Activated CD8-positive, alpha-beta memory T cell treated with anti-CD3 and anti-CD28 coated beads, Interleukin-2, amount 10 ng/mL, durations not matched to agents 7 days and 5 days (primary cell): ENCODE data around the gene KCNK5. TPM values are rescaled to one million over a fixed set of nuclear protein-coding genes. Genes with fewer than 3 reads are reported as not detected.

Source experiments
- ATAC-seq: fragments of 150-1000 bp; cut with Tn5 transposase; one replicate; pipeline ENCODE4 v1.10.0; 2021; ENCODE audit warnings: moderate library complexity
- CTCF ChIA-PET: fragments of 350-600 bp; sonication (Branson Sonifier 250); formaldehyde crosslinking; loops from one replicate; lab custom pipeline; 2021; ENCODE audit warnings: antibody characterized with exemption; lab: Charles Lee
- DNase-seq: peaks from one replicate; pipeline ENCODE4 v3.0.0-alpha.2; 2020
- H3K27ac Mint-ChIP-seq: one replicate; pipeline ENCODE4 v1.8.0; 2021; ENCODE audit warnings: mild to moderate bottlenecking, mixed read lengths
- H3K27me3 Mint-ChIP-seq: one replicate; pipeline ENCODE4 v1.8.0; 2021; ENCODE audit warnings: mixed read lengths
- H3K36me3 Mint-ChIP-seq: one replicate; pipeline ENCODE4 v1.8.0; 2021; ENCODE audit warnings: mild to moderate bottlenecking, mixed read lengths
- H3K4me1 Mint-ChIP-seq: one replicate; pipeline ENCODE4 v1.8.0; 2021; ENCODE audit warnings: mixed read lengths
- H3K4me3 Mint-ChIP-seq: one replicate; pipeline ENCODE4 v1.8.0; 2021; ENCODE audit warnings: mild to moderate bottlenecking, moderate library complexity, mixed read lengths
- H3K9me3 Mint-ChIP-seq: one replicate; pipeline ENCODE4 v1.8.0; 2022; ENCODE audit warnings: low read depth, mixed read lengths
- total RNA-seq, 2 experiments: library from RNA; stranded (reverse); gene quantifications; one replicate each; pipeline ENCODE4 v1.2.3, GENCODE V29; 2021

KCNK5 gene
- total RNA-seq, 2 experiments from 2014 or later: 19.1 to 30.8 TPM

GRCh38 chr6:39260953-39261352 is 31.7 kb upstream of the KCNK5 start:
- H3K4me3 Mint-ChIP-seq: no peak overlapping the region
- H3K4me1 Mint-ChIP-seq: peaks cover 15% of the 10 kb centered on the region
- H3K27me3 Mint-ChIP-seq: peaks cover 6% of the 10 kb centered on the region
- no peaks in the 10 kb centered on the region for H3K36me3 Mint-ChIP-seq
- ATAC-seq (no peak), DNase-seq (no peak)
- H3K27ac Mint-ChIP-seq: no peak overlapping the region
- no peaks in the 10 kb centered on the region for H3K9me3 Mint-ChIP-seq
- CTCF ChIA-PET: interaction anchor here (1.5 kb wide), 1 partner anchor 42 kb away, joined by 4 read pairs; no protein-coding TSS in a partner anchor

GRCh38 chr6:39260456-39260855 is 31.2 kb upstream of the KCNK5 start:
- peaks cover 6% of the 10 kb centered on the region for H3K27me3 Mint-ChIP-seq
- H3K27ac Mint-ChIP-seq: no peak overlapping the region
- ATAC-seq: no peak
- no peak for DNase-seq
- CTCF ChIA-PET: interaction anchor here (1.5 kb wide), 1 partner anchor 42 kb away, joined by 4 read pairs; no protein-coding TSS in a partner anchor
- H3K9me3 Mint-ChIP-seq: no peaks in the 10 kb centered on the region
- no peak overlapping the region for H3K4me3 Mint-ChIP-seq
- no peaks in the 10 kb centered on the region for H3K36me3 Mint-ChIP-seq
- H3K4me1 Mint-ChIP-seq: peaks cover 15% of the 10 kb centered on the region

- CTCF ChIA-PET: interaction anchor here (1.4 kb wide), 2 partner anchors 11 to 46 kb away, joined by 3 to 4 read pairs; no protein-coding TSS in a partner anchor
- no peak overlapping the region for H3K4me3 Mint-ChIP-seq
- peak; percentile 27 for ATAC-seq
- no peak for DNase-seq
- no peak overlapping the region for H3K27ac Mint-ChIP-seq
- H3K36me3 Mint-ChIP-seq: no peaks in the 10 kb centered on the region
- H3K4me1 Mint-ChIP-seq: peaks cover 14% of the 10 kb centered on the region
- H3K27me3 Mint-ChIP-seq: peaks cover 17% of the 10 kb centered on the region
- H3K9me3 Mint-ChIP-seq: no peaks in the 10 kb centered on the region
Observed at GRCh38 chr6:39256294-39256940, 27.1 kb upstream of the KCNK5 start.

- CTCF ChIA-PET: interaction anchor here (0.7 to 1.0 kb wide), 3 partner anchors 9 to 383 kb away, joined by 3 read pairs; no protein-coding TSS in a partner anchor
- Mint-ChIP-seq H3K9me3 (no peaks in the 10 kb centered on the region), H3K36me3 (no peaks in the 10 kb centered on the region), H3K4me1 (peaks cover 12% of the 10 kb centered on the region), H3K4me3 (no peak overlapping the region), H3K27ac (peak overlapping the region; percentile 7), H3K27me3 (peaks cover 17% of the 10 kb centered on the region)
- ATAC-seq (peak; percentile 23), DNase-seq (no peak)
Observed at GRCh38 chr6:39254999-39255535, 25.8 kb upstream of the KCNK5 start.

- peaks cover 15% of the 10 kb centered on the region for H3K27me3 Mint-ChIP-seq
- no peak overlapping the region for H3K4me3 Mint-ChIP-seq
- no peak for ATAC-seq
- H3K4me1 Mint-ChIP-seq: peaks cover 22% of the 10 kb centered on the region
- CTCF ChIA-PET: no interaction called here
- H3K27ac Mint-ChIP-seq: no peak overlapping the region
- no peaks in the 10 kb centered on the region for H3K9me3 Mint-ChIP-seq
- H3K36me3 Mint-ChIP-seq: no peaks in the 10 kb centered on the region
- no peak for DNase-seq
Observed at GRCh38 chr6:39251406-39251805, 22.1 kb upstream of the KCNK5 start.

- no peak overlapping the region for H3K4me3 Mint-ChIP-seq
- peaks cover 14% of the 10 kb centered on the region for H3K27me3 Mint-ChIP-seq
- H3K27ac Mint-ChIP-seq: no peak overlapping the region
- CTCF ChIA-PET: no interaction called here
- no peak for ATAC-seq
- no peak for DNase-seq
- peaks cover 19% of the 10 kb centered on the region for H3K4me1 Mint-ChIP-seq
- H3K36me3 Mint-ChIP-seq: no peaks in the 10 kb centered on the region
- H3K9me3 Mint-ChIP-seq: no peaks in the 10 kb centered on the region
Observed at GRCh38 chr6:39250507-39250906, 21.2 kb upstream of the KCNK5 start.

- peaks cover 14% of the 10 kb centered on the region for H3K27me3 Mint-ChIP-seq
- peaks cover 12% of the 10 kb centered on the region for H3K4me1 Mint-ChIP-seq
- CTCF ChIA-PET: no interaction called here
- H3K4me3 Mint-ChIP-seq: no peak overlapping the region
- no peaks in the 10 kb centered on the region for H3K36me3 Mint-ChIP-seq
- H3K9me3 Mint-ChIP-seq: no peaks in the 10 kb centered on the region
- ATAC-seq (no peak), DNase-seq (no peak)
- H3K27ac Mint-ChIP-seq: no peak overlapping the region
Observed at GRCh38 chr6:39249278-39249677, 20.0 kb upstream of the KCNK5 start.

- H3K27ac Mint-ChIP-seq: no peak overlapping the region
- DNase-seq (no peak), ATAC-seq (no peak)
- H3K27me3 Mint-ChIP-seq: peaks cover 6% of the 10 kb centered on the region
- H3K36me3 Mint-ChIP-seq: no peaks in the 10 kb centered on the region
- CTCF ChIA-PET: interaction anchor here (1.2 kb wide), 1 partner anchor 55 kb away, joined by 3 read pairs; no protein-coding TSS in a partner anchor
- H3K4me1 Mint-ChIP-seq: peaks cover 12% of the 10 kb centered on the region
- no peaks in the 10 kb centered on the region for H3K9me3 Mint-ChIP-seq
- no peak overlapping the region for H3K4me3 Mint-ChIP-seq
Observed at GRCh38 chr6:39247667-39248194, 18.5 kb upstream of the KCNK5 start.

GRCh38 chr6:39243809-39244208 is 14.5 kb upstream of the KCNK5 start:
- ATAC-seq (no peak), DNase-seq (no peak)
- Mint-ChIP-seq H3K9me3 (no peaks in the 10 kb centered on the region), H3K27me3 (no peaks in the 10 kb centered on the region), H3K36me3 (no peaks in the 10 kb centered on the region), H3K27ac (no peak overlapping the region), H3K4me3 (no peak overlapping the region), H3K4me1 (peaks cover 12% of the 10 kb centered on the region)
- CTCF ChIA-PET: interaction anchor here (1.2 to 1.3 kb wide), 2 partner anchors 25 to 54 kb away, joined by 3 read pairs; no protein-coding TSS in a partner anchor

GRCh38 chr6:39240155-39240757 is 11.0 kb upstream of the KCNK5 start:
- ATAC-seq (no peak), DNase-seq (no peak)
- Mint-ChIP-seq H3K4me1 (peaks cover 4% of the 10 kb centered on the region), H3K4me3 (no peak overlapping the region), H3K9me3 (no peaks in the 10 kb centered on the region), H3K27ac (no peak overlapping the region), H3K27me3 (peaks cover 5% of the 10 kb centered on the region), H3K36me3 (no peaks in the 10 kb centered on the region)
- CTCF ChIA-PET: interaction anchor here (0.8 kb wide), 1 partner anchor 63 kb away, joined by 3 read pairs; no protein-coding TSS in a partner anchor

- CTCF ChIA-PET: interaction anchor here (0.8 kb wide), 1 partner anchor 63 kb away, joined by 3 read pairs; no protein-coding TSS in a partner anchor
- no peaks in the 10 kb centered on the region for H3K36me3 Mint-ChIP-seq
- H3K4me3 Mint-ChIP-seq: no peak overlapping the region
- H3K9me3 Mint-ChIP-seq: no peaks in the 10 kb centered on the region
- H3K4me1 Mint-ChIP-seq: peaks cover 4% of the 10 kb centered on the region
- no peak for DNase-seq
- no peak for ATAC-seq
- H3K27me3 Mint-ChIP-seq: peaks cover 5% of the 10 kb centered on the region
- H3K27ac Mint-ChIP-seq: no peak overlapping the region
Observed at GRCh38 chr6:39239527-39240154, 10.4 kb upstream of the KCNK5 start.

GRCh38 chr6:39236742-39237141 is 7.5 kb upstream of the KCNK5 start:
- Mint-ChIP-seq H3K36me3 (no peaks in the 10 kb centered on the region), H3K4me1 (peaks cover 4% of the 10 kb centered on the region), H3K4me3 (no peak overlapping the region), H3K9me3 (no peaks in the 10 kb centered on the region), H3K27me3 (peaks cover 5% of the 10 kb centered on the region), H3K27ac (no peak overlapping the region)
- DNase-seq (no peak), ATAC-seq (no peak)
- CTCF ChIA-PET: interaction anchor here (1.3 kb wide), 1 partner anchor 12 kb away, joined by 4 read pairs; no protein-coding TSS in a partner anchor

GRCh38 chr6:39233333-39233732 is 4.1 kb upstream of the KCNK5 start:
- Mint-ChIP-seq H3K27ac (no peak overlapping the region), H3K4me1 (peaks cover 10% of the 10 kb centered on the region), H3K36me3 (no peaks in the 10 kb centered on the region), H3K9me3 (no peaks in the 10 kb centered on the region), H3K4me3 (no peak overlapping the region), H3K27me3 (peaks cover 5% of the 10 kb centered on the region)
- CTCF ChIA-PET: interaction anchor here (0.7 to 2.0 kb wide), 2 partner anchors 70 to 145 kb away, joined by 3 to 7 read pairs; no protein-coding TSS in a partner anchor
- ATAC-seq (no peak), DNase-seq (no peak)
